Activated CD4-positive, alpha-beta T cell treated with anti-CD3 and anti-CD28 coated beads for 48 hours (primary cell): ENCODE measurements around the gene IPO7.
A peak's percentile ranks its signal among the peaks of the same experiment; 100 is the strongest.
"Not testable (repeated sequence)": the region's sequence is repeated elsewhere in the genome, so short reads cannot be mapped to it uniquely, and the experiment has no call there.

Experiments used
- DNase-seq: peaks from one replicate; pipeline ENCODE4 v3.0.0-alpha.2; 2020

Gene IPO7

DNA sequence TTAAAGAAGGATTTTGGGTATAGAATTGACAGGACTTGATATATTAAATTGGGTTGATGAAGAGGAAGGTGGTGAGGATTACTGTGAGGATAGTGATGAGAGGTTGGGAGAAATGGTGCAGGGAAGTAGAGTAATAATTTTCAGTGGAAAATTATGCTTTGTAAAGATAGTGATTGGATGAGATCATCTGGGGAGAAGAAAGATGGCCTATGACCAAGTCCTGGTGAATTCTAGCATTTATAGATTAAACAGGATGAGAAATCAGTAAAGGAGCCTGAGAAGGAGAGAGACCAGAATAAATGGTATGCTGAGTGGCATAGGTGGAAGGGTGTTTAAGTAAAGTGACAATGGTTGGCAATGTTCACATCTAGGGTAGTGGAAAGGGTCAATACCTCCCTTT is 15.0 kb downstream of the IPO7 start:
- no peak for DNase-seq

DNA sequence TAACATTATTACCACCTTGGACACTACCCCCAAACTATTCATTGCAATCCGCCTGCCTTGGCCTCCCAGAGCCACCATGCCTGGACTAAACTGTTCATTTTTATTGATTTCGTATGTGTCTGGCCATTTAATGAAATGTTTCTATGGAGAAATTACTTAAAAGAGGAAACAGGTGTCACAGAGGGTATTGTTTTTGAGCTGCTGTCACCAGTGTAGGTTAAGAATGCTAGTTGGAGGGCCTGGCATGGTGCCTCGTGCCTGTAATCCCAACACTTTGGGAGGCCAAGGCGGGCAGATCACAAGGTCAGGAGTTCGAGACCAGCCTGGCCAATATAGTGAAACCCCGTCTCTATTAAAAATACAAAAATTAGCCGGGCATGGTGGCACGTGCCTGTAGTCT is 17.4 kb downstream of the IPO7 start:
- not testable (repeated sequence) for DNase-seq

DNA sequence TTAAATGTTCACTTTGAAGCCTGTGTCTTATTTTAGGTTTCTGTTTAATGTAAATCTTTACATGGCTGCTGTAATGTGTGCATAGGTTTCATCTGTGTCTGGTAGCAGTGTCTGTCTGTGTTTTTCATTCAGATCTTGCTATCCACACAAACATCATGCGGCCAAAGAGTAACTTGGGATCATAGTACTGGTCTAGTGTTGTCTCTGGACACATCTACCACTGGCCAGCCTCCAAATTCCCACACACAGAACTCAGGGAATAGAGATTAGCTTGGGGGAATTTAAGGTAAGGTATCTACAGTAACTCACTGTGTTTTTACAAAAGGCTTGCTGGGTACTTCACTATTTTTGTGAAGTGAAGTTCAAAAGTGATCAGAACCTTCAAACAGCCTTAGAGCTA is 44.3 kb downstream of the IPO7 start:
- DNase-seq, result no peak

DNA sequence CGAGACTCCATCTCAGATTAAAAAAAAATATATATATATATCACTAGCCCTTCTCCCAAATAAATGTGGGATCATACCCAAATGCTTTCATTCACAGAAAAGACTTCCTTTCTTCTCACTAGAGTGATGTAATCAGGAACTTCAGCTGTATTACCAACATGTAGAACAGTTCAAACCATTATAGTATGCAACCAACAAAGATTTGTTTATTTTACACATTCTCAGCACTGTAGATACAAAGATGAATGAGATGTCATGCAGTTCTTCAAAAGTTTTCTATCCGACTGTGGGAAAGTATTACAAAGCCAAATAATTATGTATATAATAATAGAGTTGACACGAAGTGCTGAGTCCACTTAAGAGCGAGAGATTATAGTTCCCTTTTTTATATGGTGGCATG is 54.2 kb downstream of the IPO7 start:
- DNase-seq, result no peak

- DNase-seq, result no peak
Observed at GRCh38 chr11:9446230-9446629, 61.8 kb downstream of the IPO7 start.

GRCh38 chr11:9448576-9449352 is 64.3 kb downstream of the IPO7 start:
- no peak for DNase-seq

DNA sequence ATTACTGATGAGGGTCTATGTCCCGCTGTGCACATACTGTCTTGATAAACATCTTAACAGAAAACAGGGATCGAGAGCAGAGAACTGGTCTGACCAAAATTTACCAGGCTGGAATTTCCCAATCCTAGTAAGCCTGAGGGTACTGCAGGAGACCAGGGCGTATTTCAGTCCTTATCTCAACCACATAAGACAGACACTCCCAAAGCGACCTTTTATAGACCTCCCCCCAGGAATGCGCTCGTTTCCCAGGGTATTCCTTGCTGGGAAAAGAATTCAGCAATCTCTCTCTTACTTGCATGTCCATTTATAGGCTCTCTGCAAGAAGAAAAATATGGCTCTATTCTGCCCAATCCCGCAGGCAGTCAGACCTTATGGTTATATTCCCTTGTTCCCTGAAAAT is 67.6 kb downstream of the IPO7 start:
- not testable (repeated sequence) for DNase-seq

- DNase-seq, result no peak
Observed at GRCh38 chr11:9455722-9456121, 71.3 kb downstream of the IPO7 start.

- DNase-seq, result peak; percentile 55
Observed at GRCh38 chr11:9459667-9460321, 75.3 kb downstream of the IPO7 start.

DNA sequence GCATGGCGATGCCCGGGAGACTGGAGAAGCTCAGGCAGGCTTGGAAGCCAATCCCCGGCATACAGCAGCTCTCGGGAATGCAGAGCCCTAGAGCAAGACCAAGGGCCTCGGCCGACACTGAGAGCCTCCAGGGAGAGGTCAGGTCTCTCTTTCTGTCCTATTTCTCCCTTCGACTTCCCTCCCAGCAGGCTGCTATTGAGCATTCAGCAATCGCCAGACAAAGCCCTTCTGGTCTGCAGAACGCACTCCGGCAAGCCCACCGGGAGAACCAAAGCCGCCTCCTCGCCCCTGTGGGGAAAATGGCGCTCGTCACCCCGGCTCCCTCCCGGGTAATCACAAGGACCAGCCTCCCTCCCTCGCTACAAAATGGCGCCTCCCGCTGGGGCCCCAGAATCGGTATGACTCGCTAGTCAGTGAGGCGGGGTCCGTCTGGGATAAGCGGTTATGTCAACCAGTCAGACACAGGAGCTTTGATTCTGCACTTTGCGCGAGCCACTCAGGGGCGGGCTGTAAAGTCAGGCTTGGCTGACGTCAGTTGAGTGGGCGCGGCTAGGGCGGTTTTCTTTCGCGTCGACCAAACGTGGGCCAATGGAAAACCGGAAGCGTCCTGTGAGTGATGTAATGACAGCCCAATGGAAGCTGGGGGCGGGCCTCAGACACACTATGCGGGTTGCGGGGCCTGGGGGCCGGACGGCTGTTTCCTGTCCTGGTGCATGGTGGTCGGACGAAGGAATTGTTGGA is 76.0 kb downstream of the IPO7 start, which contains the start of gene ZNF143:
Gene ZNF143 (plus strand): TSS at position 691 of the 741 bp plus-strand sequence. CDS start 10,297 bp downstream, outside the sequence.
- DNase-seq, result peak; percentile 100

DNA sequence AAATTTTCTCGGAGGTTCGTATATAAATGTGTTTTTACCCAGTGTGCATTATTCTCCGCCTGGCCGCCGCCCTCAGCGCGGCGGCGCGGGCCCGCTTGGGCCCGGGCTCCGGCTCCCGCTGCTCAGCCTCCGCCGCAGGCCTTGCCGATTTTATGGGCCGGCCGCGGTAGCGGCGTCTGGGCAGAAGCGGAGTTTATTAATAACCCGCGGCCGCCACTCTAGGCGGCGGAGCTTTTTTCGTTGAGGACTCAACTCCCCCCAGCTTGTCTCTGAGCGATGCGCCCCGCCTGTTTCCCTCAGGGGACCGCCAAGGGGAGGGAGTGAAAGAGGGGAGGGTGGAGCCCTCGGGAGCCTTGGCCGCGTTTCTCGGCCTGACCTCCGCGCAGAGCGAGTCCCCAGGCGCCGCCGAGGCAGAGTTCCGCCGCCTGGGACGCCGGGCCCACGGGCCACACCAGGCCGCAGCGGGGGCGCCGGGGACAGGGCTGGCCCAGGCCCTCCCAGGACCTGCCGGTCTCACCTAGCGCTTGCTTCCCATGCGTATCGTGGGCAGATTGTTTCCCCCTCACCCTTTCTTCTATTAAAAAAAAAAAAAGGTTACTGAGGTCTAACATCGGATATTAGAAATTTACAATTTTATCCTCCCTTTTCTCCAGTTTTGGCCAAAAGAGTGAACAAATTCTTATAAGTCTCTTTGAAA is 76.8 kb downstream of the IPO7 start:
- peak; percentile 83 for DNase-seq

DNA sequence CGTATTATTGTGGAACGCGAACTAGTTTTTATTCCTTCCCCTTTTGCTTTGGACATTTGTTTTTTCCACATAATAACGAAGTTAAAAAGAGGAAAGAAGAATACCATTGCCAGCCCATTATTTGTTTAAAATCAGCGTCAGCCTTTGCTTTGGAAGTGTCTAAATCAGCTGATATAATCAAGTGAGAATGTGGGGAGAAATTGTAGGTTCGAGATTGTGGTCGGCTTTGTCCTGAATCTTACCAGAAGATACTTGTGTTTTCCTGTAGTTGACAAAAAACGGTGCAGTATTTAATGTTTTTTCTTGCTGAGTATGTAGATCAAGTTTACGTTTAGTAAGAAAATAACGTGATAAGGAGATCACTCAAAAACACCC is 77.3 kb downstream of the IPO7 start:
- DNase-seq, result no peak

GRCh38 chr11:9462172-9462799 is 77.8 kb downstream of the IPO7 start:
- no peak for DNase-seq

GRCh38 chr11:9462806-9463537 is 78.5 kb downstream of the IPO7 start:
- no peak for DNase-seq

DNA sequence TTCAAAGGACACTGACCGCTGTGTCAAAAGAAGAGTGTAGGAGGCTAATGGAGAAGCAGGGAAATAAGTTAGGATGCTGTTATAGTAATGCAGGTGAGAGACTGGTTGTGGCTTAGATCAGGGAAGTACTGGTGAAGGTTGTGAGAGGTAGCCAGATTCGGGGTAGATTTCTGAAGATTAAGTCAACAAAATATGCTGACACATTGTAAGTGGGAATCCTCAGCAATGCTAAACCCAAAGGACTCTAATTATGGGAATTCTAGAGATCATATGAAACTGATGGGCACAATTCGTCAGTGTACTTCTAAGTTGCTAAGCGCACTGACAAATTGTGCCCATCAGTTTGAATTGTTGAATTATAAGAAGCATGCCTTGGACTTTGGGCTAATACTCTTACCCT is 86.3 kb downstream of the IPO7 start:
- no peak for DNase-seq

DNA sequence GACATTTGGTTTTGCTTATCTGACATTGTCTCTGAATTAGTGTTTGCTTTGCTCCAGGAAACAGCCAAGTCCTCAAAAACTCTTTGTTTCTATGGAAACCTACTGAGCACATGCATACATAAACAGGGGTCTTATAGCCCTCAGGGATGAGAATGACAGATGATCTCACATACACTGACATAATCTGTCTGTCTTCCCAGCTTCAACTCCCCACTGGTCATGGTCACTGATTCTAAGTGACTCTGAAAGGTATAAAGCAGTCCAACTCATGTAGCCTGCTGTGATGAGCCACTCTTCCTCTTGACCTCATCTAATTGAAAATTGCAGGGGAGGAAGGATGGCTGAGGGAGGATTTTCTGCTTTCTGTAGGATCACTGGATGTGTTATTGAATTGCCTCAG is 89.0 kb downstream of the IPO7 start:
- DNase-seq, result no peak

GRCh38 chr11:9479899-9480298 is 95.4 kb downstream of the IPO7 start:
- no peak for DNase-seq

- DNase-seq, result no peak
Observed at GRCh38 chr11:9489080-9489765, 104.8 kb downstream of the IPO7 start.

DNA sequence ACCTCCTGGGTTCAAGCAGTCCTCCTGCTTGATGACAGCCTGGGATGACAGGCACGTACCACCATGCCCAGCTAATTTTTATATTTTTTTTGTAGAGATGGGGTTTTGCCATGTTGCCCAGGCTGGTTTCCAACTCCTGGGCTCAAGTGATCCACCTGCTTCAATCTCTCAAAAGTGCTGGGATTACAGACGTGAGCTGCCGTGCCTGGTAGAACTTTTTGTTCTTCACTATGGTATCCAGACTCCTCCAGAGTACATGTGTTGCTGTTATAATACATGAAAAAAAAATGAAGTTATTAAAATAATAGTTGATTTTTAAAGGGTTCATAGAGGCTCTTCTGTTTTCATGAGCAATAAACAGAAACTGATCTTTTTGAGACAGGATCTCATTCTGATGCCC is 105.9 kb downstream of the IPO7 start:
- DNase-seq, result no peak

- DNase-seq, result no peak
Observed at GRCh38 chr11:9493492-9493891, 109.0 kb downstream of the IPO7 start.

GRCh38 chr11:9494316-9494715 is 109.9 kb downstream of the IPO7 start:
- no peak for DNase-seq
